DOHH2 (cell line): ENCODE measurements around the gene RND2.

Experiments
- CTCF ChIP-seq: fragments of 200-600 bp; sonication (generic); IDR thresholded peaks from one replicate; pipeline ENCODE4 v1.5.1; 2014; ENCODE audit warnings: antibody characterized with exemption, mild to moderate bottlenecking, low read depth, low read length; ENCODE audit not compliant: poor library complexity, severe bottlenecking
- EZH2phosphoT487 ChIP-seq: fragments of 200-600 bp; sonication (generic); IDR thresholded peaks from 2 replicates; pipeline ENCODE4 v1.6.1; 2017; ENCODE audit warnings: borderline replicate concordance, mild to moderate bottlenecking, antibody characterized with exemption, low read length, moderate library complexity, mixed read lengths

GRCh38 chr17:43051969-43052368, 26.9 kb downstream of the RND2 start:
- TF ChIP-seq CTCF (no peak), EZH2phosphoT487 (no peak)
